Peyer's patch (tissue), 4 donors: Measurements from ENCODE around the gene TNFRSF19.

Experiments
- POLR2A ChIP-seq, 2 donors: fragments of 450-650 bp; IDR thresholded peaks; one replicate each; pipeline ENCODE4 v1.5.1; 2017; ENCODE audit warnings: antibody characterized with exemption in 2 of 2, mild to moderate bottlenecking in 2 of 2, moderate library complexity in 2 of 2
- TF ChIP-seq, protein P1 (sequence below), 6 experiments: fragments of 450-650 bp in 4 of 6; fragments of 200-600 bp in 2 of 6; sonication (generic) in 1 of 6; IDR thresholded peaks; one replicate each; pipeline ENCODE4 v1.5.1; 2017 to 2019; ENCODE audit warnings: antibody characterized with exemption in 6 of 6, mild to moderate bottlenecking in 3 of 6, moderate library complexity in 1 of 6

DNA sequence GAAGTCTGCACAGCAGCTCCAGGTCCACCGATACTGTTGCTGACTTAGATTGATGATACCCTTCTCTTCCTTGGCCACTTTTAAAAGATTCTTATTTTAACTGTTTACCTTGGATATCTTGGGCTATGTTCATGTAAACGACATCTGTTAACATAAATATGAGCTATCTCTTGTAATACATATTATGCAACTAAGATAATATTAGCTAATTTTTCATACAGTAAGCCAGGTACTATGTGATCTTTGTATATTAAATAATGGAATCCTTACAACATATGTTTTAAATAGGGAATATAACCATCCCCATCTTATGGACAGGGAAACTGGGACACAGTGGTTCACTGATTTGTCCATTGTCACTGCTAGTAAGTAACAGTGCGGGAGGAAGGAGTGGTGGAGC, 37.9 kb downstream of the TNFRSF19 start:
- TF ChIP-seq, protein P1, sequence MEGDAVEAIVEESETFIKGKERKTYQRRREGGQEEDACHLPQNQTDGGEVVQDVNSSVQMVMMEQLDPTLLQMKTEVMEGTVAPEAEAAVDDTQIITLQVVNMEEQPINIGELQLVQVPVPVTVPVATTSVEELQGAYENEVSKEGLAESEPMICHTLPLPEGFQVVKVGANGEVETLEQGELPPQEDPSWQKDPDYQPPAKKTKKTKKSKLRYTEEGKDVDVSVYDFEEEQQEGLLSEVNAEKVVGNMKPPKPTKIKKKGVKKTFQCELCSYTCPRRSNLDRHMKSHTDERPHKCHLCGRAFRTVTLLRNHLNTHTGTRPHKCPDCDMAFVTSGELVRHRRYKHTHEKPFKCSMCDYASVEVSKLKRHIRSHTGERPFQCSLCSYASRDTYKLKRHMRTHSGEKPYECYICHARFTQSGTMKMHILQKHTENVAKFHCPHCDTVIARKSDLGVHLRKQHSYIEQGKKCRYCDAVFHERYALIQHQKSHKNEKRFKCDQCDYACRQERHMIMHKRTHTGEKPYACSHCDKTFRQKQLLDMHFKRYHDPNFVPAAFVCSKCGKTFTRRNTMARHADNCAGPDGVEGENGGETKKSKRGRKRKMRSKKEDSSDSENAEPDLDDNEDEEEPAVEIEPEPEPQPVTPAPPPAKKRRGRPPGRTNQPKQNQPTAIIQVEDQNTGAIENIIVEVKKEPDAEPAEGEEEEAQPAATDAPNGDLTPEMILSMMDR (IDR thresholded peaks at IDR 0.05): no peak
- TF ChIP-seq POLR2A (IDR thresholded peaks at IDR 0.05): no peak
